Central memory CD4-positive, alpha-beta T cell (primary cell): ENCODE measurements around the gene CIITA.

Experiments
- DNase-seq: peaks from one replicate; pipeline ENCODE4 v3.0.0; 2022

CIITA gene

GRCh38 chr16:10984509-10984908, 107.5 kb downstream of the CIITA start:
- no peak for DNase-seq
